Gastroesophageal sphincter (tissue), 4 donors: ENCODE results near the gene PSMB7. TPM values are rescaled to one million over a fixed set of nuclear protein-coding genes. Genes with fewer than 3 reads are reported as not detected.

ENCODE experiments used
- ATAC-seq: fragments of 150-250 bp; one replicate; pipeline ENCODE4 v1.9.1; 2016; ENCODE audit warnings: mild to moderate bottlenecking, moderate library complexity
- H3K27ac ChIP-seq, 4 donors: fragments of 200-600 bp; sonication (generic) in 3 of 4; 1 replicate in 3 of 4; 2 replicates in 1 of 4; pipeline ENCODE4 v1.5.1; 2016 to 2019
- H3K27me3 ChIP-seq: fragments of 200-600 bp; sonication (generic); one replicate; pipeline ENCODE4 v1.5.1; 2019
- H3K36me3 ChIP-seq, 2 donors: fragments of 200-600 bp; sonication (generic); one replicate each; pipeline ENCODE4 v1.5.1; 2019; ENCODE audit warnings: control low read depth in 1 of 2
- H3K4me1 ChIP-seq, 3 donors: fragments of 200-600 bp; sonication (generic); 1 replicate in 2 of 3; 2 replicates in 1 of 3; pipeline ENCODE4 v1.5.1; 2016 to 2019; ENCODE audit warnings: control low read depth in 2 of 3
- H3K4me3 ChIP-seq, 2 donors: fragments of 200-600 bp; sonication (generic); one replicate each; pipeline ENCODE4 v1.5.1; 2019; ENCODE audit warnings: mild to moderate bottlenecking in 1 of 2, moderate library complexity in 1 of 2
- H3K9me3 ChIP-seq, 3 donors: fragments of 200-600 bp; sonication (generic); one replicate each; pipeline ENCODE4 v1.5.1; 2017 to 2019; ENCODE audit warnings: control low read depth in 2 of 3
- CTCF ChIP-seq, 4 experiments: fragments of 200-600 bp in 2 of 4; fragments of 450-650 bp in 2 of 4; sonication (generic) in 1 of 4; IDR thresholded peaks; one replicate each; pipeline ENCODE4 v1.5.1; 2017 to 2019; ENCODE audit warnings: antibody characterized with exemption in 4 of 4, mild to moderate bottlenecking in 2 of 4, moderate library complexity in 2 of 4
- EP300 ChIP-seq: sonication (generic); formaldehyde crosslinking; IDR thresholded peaks from one replicate; pipeline ENCODE4 v1.6.1; 2017; ENCODE audit warnings: antibody characterized with exemption, mild to moderate bottlenecking
- POLR2A ChIP-seq, 2 donors: fragments of 450-650 bp; IDR thresholded peaks; one replicate each; pipeline ENCODE4 v1.6.1; 2017; ENCODE audit warnings: antibody characterized with exemption in 2 of 2, mild to moderate bottlenecking in 2 of 2, moderate library complexity in 1 of 2
- POLR2AphosphoS5 ChIP-seq: sonication (generic); formaldehyde crosslinking; IDR thresholded peaks from one replicate; pipeline ENCODE4 v1.6.1; 2017; ENCODE audit warnings: antibody characterized with exemption
- WGBS, 2 donors: methylation state at CpG; one replicate each; pipeline ENCODE4 v1.1.5; 2018; ENCODE audit warnings: low coverage in 1 of 2; 5-methylcytosine and 5-hydroxymethylcytosine counted together
- total RNA-seq, 4 donors: library from RNA; depleted of rRNA; stranded (reverse); fragments of >200 nt; gene quantifications; one replicate each; pipeline ENCODE4 v1.1.0, GENCODE V29; 2016

The PSMB7 gene
- total RNA-seq, 4 donors from 2014 or later, result 116 to 152 (median 144) TPM

- WGBS, 2 donors, result 80% methylated on average over 4 of the region's 18 CpGs
- TF ChIP-seq CTCF (IDR thresholded peaks at IDR 0.05) (no peak), EP300 (no peak), POLR2AphosphoS5 (no peak), POLR2A (IDR thresholded peaks at IDR 0.05) (no peak)
- peaks cover 0 to 13% (median 0%) of the 10 kb centered on the region in 3 donors for H3K9me3 ChIP-seq
- no peaks in the 10 kb centered on the region for H3K36me3 ChIP-seq
- no peak for ATAC-seq
- peaks cover 0 to 13% (median 0%) of the 10 kb centered on the region in 3 donors for H3K4me1 ChIP-seq
- H3K27me3 ChIP-seq, result peaks cover 25% of the 10 kb centered on the region
- no peak overlapping the region for H3K4me3 ChIP-seq
- no peak overlapping the region for H3K27ac ChIP-seq
Observed at GRCh38 chr9:124457079-124457886, 42.0 kb upstream of the PSMB7 start.

- no peak for TF ChIP-seq EP300
- no peak for TF ChIP-seq CTCF (IDR thresholded peaks at IDR 0.05)
- no peak for TF ChIP-seq POLR2AphosphoS5
- no peak for TF ChIP-seq POLR2A (IDR thresholded peaks at IDR 0.05)
- 47 to 73% methylated on average over 4 of the region's 15 CpGs for WGBS, 2 donors
- no peaks in the 10 kb centered on the region for H3K36me3 ChIP-seq
- H3K27ac ChIP-seq, result no peak overlapping the region
- peaks cover 0 to 13% (median 0%) of the 10 kb centered on the region in 3 donors for H3K4me1 ChIP-seq
- no peak for ATAC-seq
- no peak overlapping the region for H3K4me3 ChIP-seq
- peaks cover 33% of the 10 kb centered on the region for H3K27me3 ChIP-seq
- H3K9me3 ChIP-seq, result peaks cover 0 to 13% (median 0%) of the 10 kb centered on the region in 3 donors
Observed at GRCh38 chr9:124456341-124457078, 41.3 kb upstream of the PSMB7 start.

- H3K27ac ChIP-seq, result no peak overlapping the region
- no peak for ATAC-seq
- H3K27me3 ChIP-seq, result peaks cover 39% of the 10 kb centered on the region
- WGBS, 2 donors, result 75 to 84% methylated on average over 3 to 4 of the region's 7 CpGs
- H3K36me3 ChIP-seq, result no peaks in the 10 kb centered on the region
- H3K4me1 ChIP-seq, result peaks cover 0 to 16% (median 0%) of the 10 kb centered on the region in 3 donors
- TF ChIP-seq EP300 (no peak), POLR2AphosphoS5 (no peak)
- no peak overlapping the region for H3K4me3 ChIP-seq
- peaks cover 0 to 13% (median 0%) of the 10 kb centered on the region in 3 donors for H3K9me3 ChIP-seq
Observed at GRCh38 chr9:124455820-124456219, 40.6 kb upstream of the PSMB7 start.

GRCh38 chr9:124454791-124455443 is 39.7 kb upstream of the PSMB7 start:
- TF ChIP-seq POLR2A (IDR thresholded peaks at IDR 0.05) (no peak), EP300 (no peak), CTCF (IDR thresholded peaks at IDR 0.05) (no peak), POLR2AphosphoS5 (no peak)
- no peak for ATAC-seq
- no peak overlapping the region for H3K4me3 ChIP-seq
- H3K9me3 ChIP-seq, result peaks cover 0 to 7% (median 0%) of the 10 kb centered on the region in 3 donors
- peaks cover 49% of the 10 kb centered on the region for H3K27me3 ChIP-seq
- 80% methylated on average over 1 of the region's 14 CpGs; no CpG with 5 or more reads in 1 of the 2 donors for whole genome bisulfite sequencing, 2 donors
- H3K4me1 ChIP-seq, result peaks cover 0 to 24% (median 0%) of the 10 kb centered on the region in 3 donors
- no peaks in the 10 kb centered on the region for H3K36me3 ChIP-seq
- no peak overlapping the region for H3K27ac ChIP-seq

- TF ChIP-seq CTCF (IDR thresholded peaks at IDR 0.05) (no peak), POLR2AphosphoS5 (no peak), EP300 (no peak), POLR2A (IDR thresholded peaks at IDR 0.05) (no peak)
- Histone ChIP-seq H3K27me3 (peaks cover 55% of the 10 kb centered on the region), H3K9me3 (peaks cover 0 to 7% (median 0%) of the 10 kb centered on the region in 3 donors), H3K4me1 (peaks cover 0 to 24% (median 0%) of the 10 kb centered on the region in 3 donors), H3K36me3 (no peaks in the 10 kb centered on the region), H3K27ac (no peak overlapping the region), H3K4me3 (no peak overlapping the region)
- WGBS, 2 donors, result no CpG with 5 or more reads among the region's 9 CpGs
- no peak for ATAC-seq
Observed at GRCh38 chr9:124454296-124454695, 39.1 kb upstream of the PSMB7 start.
